Fibroblast of mammary gland (primary cell): ENCODE data around the gene RARG.

Experiments
- DNase-seq: peaks from one replicate; pipeline ENCODE4 v3.0.0-alpha.2; 2010; ENCODE audit warnings: low read depth
- H3K4me3 ChIP-seq: 2 replicates; pipeline ENCODE4 v1.5.1; 2011; ENCODE audit warnings: low read depth, mild to moderate bottlenecking, low read length, moderate library complexity; ENCODE audit not compliant: control insufficient read depth
- TF ChIP-seq, protein P1 (sequence below): conservative IDR thresholded peaks from 2 replicates; pipeline ENCODE4 v1.5.1; 2011; ENCODE audit warnings: low read depth, low read length, inconsistent platforms; ENCODE audit not compliant: control insufficient read depth, insufficient read depth

The RARG gene

DNA sequence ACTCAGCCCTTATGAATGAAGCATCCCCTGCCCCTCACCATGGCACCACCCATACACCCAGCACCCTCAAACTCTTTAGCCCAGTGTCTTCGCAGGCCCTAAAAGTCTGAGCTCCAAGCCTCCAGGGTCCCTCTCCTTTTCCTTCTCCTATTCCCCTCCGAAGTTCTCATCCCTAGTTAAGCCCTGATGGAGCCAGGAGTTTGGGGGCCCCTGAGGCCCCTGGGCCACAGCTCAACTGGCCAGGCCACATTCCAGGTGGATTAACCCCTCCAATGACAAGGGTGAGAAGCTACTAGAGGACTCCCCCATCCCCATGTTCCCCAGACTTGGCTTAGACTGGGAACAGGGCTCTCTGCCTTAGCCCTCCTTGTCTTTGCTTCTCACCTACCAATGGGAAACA is 2.6 kb downstream of the RARG start:
- no peak for DNase-seq
- TF ChIP-seq, protein P1, sequence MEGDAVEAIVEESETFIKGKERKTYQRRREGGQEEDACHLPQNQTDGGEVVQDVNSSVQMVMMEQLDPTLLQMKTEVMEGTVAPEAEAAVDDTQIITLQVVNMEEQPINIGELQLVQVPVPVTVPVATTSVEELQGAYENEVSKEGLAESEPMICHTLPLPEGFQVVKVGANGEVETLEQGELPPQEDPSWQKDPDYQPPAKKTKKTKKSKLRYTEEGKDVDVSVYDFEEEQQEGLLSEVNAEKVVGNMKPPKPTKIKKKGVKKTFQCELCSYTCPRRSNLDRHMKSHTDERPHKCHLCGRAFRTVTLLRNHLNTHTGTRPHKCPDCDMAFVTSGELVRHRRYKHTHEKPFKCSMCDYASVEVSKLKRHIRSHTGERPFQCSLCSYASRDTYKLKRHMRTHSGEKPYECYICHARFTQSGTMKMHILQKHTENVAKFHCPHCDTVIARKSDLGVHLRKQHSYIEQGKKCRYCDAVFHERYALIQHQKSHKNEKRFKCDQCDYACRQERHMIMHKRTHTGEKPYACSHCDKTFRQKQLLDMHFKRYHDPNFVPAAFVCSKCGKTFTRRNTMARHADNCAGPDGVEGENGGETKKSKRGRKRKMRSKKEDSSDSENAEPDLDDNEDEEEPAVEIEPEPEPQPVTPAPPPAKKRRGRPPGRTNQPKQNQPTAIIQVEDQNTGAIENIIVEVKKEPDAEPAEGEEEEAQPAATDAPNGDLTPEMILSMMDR = no peak
- no peak overlapping the region for H3K4me3 ChIP-seq

DNA sequence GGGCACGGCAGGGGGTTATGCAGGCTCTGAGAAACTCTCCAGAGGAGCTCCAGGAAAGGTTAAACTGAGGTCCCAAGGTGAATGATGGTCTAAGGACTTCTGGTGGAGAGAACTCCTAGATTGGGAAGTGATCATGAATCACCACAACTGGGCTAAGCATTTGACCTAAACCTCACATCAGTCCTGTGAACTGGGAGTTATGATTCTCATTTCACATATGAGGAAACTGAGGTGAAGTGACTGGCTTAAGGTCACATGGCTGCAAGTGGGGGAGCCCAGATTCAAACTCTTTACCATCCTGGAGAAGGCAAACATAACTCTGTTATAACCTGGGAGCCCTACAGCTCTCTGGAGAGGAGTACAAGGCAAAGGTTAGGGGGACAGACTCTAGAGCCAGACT is 4.2 kb downstream of the RARG start:
- DNase-seq = no peak
- TF ChIP-seq, protein P1 = no peak

DNA sequence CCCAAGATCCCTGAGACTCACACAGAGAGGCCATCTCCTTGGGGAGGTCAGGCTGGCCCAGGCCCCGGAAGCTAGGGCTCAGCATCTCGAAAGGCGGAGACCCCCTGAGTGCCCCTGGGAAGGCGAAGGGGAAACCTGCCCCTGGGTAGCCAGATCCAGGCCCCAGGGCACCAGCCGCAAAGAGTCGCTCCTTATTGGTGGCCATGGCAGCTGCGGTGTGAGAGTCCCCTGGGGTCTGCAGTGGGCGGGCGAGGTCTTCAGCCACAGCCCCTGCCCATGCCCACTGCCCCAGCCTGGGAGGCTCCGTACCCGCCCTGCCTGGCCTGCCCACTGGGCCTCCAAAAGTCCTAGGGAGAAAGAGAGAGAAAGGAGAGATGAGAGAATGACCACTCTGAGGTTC is 4.7 kb downstream of the RARG start:
- TF ChIP-seq, protein P1 = no peak
- no peak overlapping the region for H3K4me3 ChIP-seq
- no peak for DNase-seq

More for the DNA sequence above, 4.2 kb downstream of the RARG start:
- no peak overlapping the region for H3K4me3 ChIP-seq

DNA sequence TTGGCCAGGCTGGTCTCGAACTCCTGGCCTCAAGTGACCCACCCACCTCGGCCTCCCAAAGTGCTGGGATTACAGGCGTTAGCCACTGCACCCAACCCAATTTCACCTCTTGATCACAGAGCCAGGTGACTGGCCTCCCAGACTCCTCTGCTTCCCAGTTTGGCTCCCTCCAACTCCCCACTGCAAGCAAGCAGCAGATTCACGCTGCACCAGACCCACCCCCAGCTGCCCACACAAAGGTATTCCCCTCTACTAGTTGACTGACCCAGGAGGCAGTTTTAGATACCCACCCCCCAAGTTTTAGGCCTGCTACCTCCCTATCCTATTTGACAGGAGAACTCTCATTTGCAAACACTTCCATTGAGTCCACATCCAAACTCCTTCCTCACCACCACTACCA is 5.2 kb downstream of the RARG start:
- H3K4me3 ChIP-seq = no peak overlapping the region
- no peak for DNase-seq

DNA sequence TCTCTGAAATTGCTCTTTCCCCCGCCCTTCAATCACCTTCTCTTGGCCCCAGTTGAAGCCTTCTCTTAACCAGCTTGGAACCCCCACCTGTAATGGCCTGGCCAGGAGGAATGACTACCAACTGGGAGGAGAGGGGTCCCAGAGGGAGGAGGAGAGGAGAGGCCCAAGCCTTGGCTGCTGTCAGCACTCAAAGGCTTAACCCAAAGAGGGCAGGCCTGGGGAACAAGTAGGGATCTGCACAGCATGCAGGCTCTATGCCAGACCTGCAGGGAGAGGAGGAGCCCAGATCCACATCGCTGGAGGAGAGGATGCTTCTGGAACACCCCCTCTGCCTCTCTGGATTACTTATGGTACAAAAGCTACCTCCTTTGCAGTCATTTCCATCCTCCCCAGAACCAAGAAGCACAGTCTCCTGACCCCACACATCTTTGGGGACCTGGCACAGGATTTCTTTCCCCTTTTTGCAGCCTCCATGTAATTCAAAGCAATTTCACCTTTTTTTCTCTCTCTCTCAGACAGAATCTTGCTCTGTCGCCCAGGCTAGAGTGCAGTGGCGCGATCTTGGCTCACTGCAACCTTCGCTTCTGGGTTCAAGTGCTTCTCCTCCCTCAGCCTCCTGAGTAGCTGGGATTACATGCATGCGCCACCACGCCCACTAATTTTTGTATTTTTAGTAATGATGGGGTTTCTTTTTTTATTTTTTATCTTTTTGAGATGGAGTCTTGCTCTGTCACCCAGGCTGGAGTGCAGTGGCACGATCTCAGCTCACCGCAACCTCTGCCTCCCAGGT is 6.2 kb downstream of the RARG start:
- no peak overlapping the region for H3K4me3 ChIP-seq
- TF ChIP-seq, protein P1 = no peak
- no peak for DNase-seq

More for the DNA sequence above, 5.2 kb downstream of the RARG start:
- TF ChIP-seq, protein P1 = no peak

DNA sequence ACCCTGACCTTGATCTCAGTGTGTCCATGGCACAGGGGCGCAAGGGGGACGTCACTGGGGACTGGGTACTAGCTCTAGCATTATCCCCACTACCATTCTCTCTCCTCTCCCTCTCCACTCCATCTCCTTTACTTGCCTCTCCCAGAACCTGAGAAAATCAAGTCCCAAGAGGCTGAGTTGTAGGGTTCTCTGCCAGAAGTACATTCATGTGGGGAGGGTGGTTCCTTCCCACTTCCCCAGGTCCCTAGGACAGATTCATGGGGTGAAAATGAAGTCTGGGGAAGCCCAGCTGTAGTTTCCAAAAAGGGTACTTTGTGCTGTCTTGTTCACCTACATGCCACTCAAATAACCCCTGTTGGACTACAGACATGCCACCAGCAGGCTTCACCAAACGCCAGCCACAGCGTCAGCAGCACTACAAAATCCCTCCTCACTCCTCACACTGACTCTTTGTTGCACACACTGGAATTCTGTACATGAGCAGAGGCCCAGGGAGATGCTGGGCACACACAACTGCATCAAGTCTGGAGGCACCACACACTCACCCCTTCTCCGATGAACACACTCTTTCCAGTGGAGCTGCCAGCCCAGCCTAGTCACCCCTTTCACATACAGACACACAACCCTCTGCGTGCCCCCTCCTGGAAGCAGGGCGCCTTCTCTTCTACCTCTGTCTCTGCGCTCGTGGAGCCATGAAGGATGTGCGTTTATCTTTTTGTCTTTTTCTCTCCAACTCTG is 6.9 kb downstream of the RARG start:
- no peak overlapping the region for H3K4me3 ChIP-seq
- DNase-seq = no peak

More for the DNA sequence above, 6.9 kb downstream of the RARG start:
- TF ChIP-seq, protein P1 = no peak
